DOHH2 (cell line): ENCODE data around the gene GLUL.

Experiments
- CTCF ChIP-seq: fragments of 200-600 bp; sonication (generic); IDR thresholded peaks from one replicate; pipeline ENCODE4 v1.5.1; 2014; ENCODE audit warnings: antibody characterized with exemption, mild to moderate bottlenecking, low read depth, low read length; ENCODE audit not compliant: poor library complexity, severe bottlenecking
- EZH2phosphoT487 ChIP-seq: fragments of 200-600 bp; sonication (generic); IDR thresholded peaks from 2 replicates; pipeline ENCODE4 v1.6.1; 2017; ENCODE audit warnings: borderline replicate concordance, mild to moderate bottlenecking, antibody characterized with exemption, low read length, moderate library complexity, mixed read lengths

- no peak for TF ChIP-seq CTCF
- no peak for TF ChIP-seq EZH2phosphoT487
Observed at GRCh38 chr1:182388392-182389134, 3.0 kb downstream of the GLUL start.
